Fibroblast of lung (primary cell): ENCODE data around the gene SIGLEC5.

Experiments
- CTCF ChIP-seq, 2 donors: IDR thresholded peaks in 1 of 2; conservative IDR thresholded peaks in 1 of 2; 1 replicate in 1 of 2; 2 replicates in 1 of 2; pipeline ENCODE4 v1.5.1; 2011 to 2012; ENCODE audit warnings: low read length in 2 of 2, control low read depth in 1 of 2, inconsistent platforms in 1 of 2, low read depth in 1 of 2, mild to moderate bottlenecking in 1 of 2
- EZH2 ChIP-seq: IDR thresholded peaks from 2 replicates; pipeline ENCODE4 v1.5.1; 2012; ENCODE audit warnings: low read length, control low read depth, mild to moderate bottlenecking; ENCODE audit errors: missing control alignments

GRCh38 chr19:51570962-51571575 is 59.1 kb downstream of the SIGLEC5 start, which contains the start of gene ZNF175:
- TF ChIP-seq CTCF (conservative IDR thresholded peaks at IDR 0.05 in 1 of 2, IDR thresholded peaks at IDR 0.05 in 1 of 2; ENCODE audit: low read depth in 1 of 2, low read length in 2 of 2), result no peak
- no peak for TF ChIP-seq EZH2
